ENCODE results near the gene HM13. TPM values are rescaled to one million over a fixed set of nuclear protein-coding genes. Genes with fewer than 3 reads are reported as not detected.

Gene HM13
- total and polyA plus RNA-seq, 2 of the 13 experiments (the other 11 are each of a cell fraction or from before 2014, with no cell fraction given): 118 to 243 TPM

GRCh38 chr20:31548820-31549512 is 34.7 kb downstream of the HM13 start (continued):
- no peak for TF ChIP-seq TFAP4 (IDR thresholded peaks at IDR 0.05; ENCODE audit: borderline replicate concordance, low read depth)
- no peak for TF ChIP-seq GPN1 (CRISPR knock-in tag; IDR thresholded peaks at IDR 0.05; ENCODE audit: borderline replicate concordance)
- no peak for TF ChIP-seq MYPOP (CRISPR knock-in tag; IDR thresholded peaks at IDR 0.05)
- no peak for TF ChIP-seq MED13 (CRISPR knock-in tag; IDR thresholded peaks at IDR 0.05)

GRCh38 chr20:31549513-31549880 is 35.3 kb downstream of the HM13 start:
- Histone ChIP-seq H3K4me1 (ENCODE audit: insufficient read depth, low read length) (peaks cover 26% of the 10 kb centered on the region), H3K9ac (ENCODE audit: insufficient read depth, low read depth, low read length) (no peak overlapping the region), H3K27ac (ENCODE audit: extremely low read length, insufficient read depth, low read length) (no peak overlapping the region), H3K9me3 (ENCODE audit: low read length) (no peaks in the 10 kb centered on the region), H3K36me3 (replicated peaks in 1 of 2; ENCODE audit: control insufficient read depth in 1 of 2, insufficient read depth in 2 of 2, low read length in 2 of 2) (peaks cover 49 to 80% of the 10 kb centered on the region in 2 experiments), H3K4me3 (replicated peaks in 1 of 3; ENCODE audit: insufficient read depth in 1 of 3, low read depth in 2 of 3, low read length in 3 of 3) (no peak overlapping the region), H2AFZ (ENCODE audit: low read length) (no peak overlapping the region), H3K4me2 (ENCODE audit: low read depth, low read length) (no peak overlapping the region), H3K27me3 (ENCODE audit: control insufficient read depth in 1 of 2, insufficient read depth in 2 of 2, low read length in 2 of 2) (no peaks in the 10 kb centered on the region), H3K79me2 (ENCODE audit: insufficient read depth, low read length) (peaks cover 19% of the 10 kb centered on the region), H4K20me1 (ENCODE audit: insufficient read depth, low read length) (no peaks in the 10 kb centered on the region)
- intact Hi-C loops (cut with micrococcal nuclease; ENCODE audit: unreplicated experiment): no loop called here
- FAIRE-seq (no peak), ATAC-seq (no peak), DNase-seq (ENCODE audit: low spot score) (no peak)
- ChIA-PET CTCF (ENCODE audit: low intra/inter-chr PET ratio, low total read pairs) (no interaction called here), POLR2A (interaction anchor here (0.5 to 2.2 kb wide), 4 partner anchors 11 to 85 kb away, joined by 3 to 11 read pairs (median 5); partner anchors contain the start of gene ID1)
- BruUV-seq (replicated peaks): no TSS peak
- WGBS (ENCODE audit: low lambda C conversion rate): 95% methylated on average over 5 of the region's 5 CpGs
- TF ChIP-seq TRIM24 (CRISPR knock-in tag; IDR thresholded peaks at IDR 0.05) (0 out of 2 replicates have a peak, but pooled peaks have one; percentile 42), ZNF710 (CRISPR knock-in tag; IDR thresholded peaks at IDR 0.05; ENCODE audit: borderline replicate concordance) (0 out of 2 replicates have a peak, but pooled peaks have one; percentile 30), ZNF136 (CRISPR knock-in tag; IDR thresholded peaks at IDR 0.05; ENCODE audit: low read depth) (no peak), ZFP91 (CRISPR knock-in tag; IDR thresholded peaks at IDR 0.05; ENCODE audit: borderline replicate concordance) (peak; percentile 39; the same call in 1 of the 2 replicates), RBM22 (optimal IDR thresholded peaks at IDR 0.05; ENCODE audit: low read length) (peak; percentile 71), ZUFSP (CRISPR knock-in tag; IDR thresholded peaks at IDR 0.05; ENCODE audit: borderline replicate concordance) (no peak), KDM5A (IDR thresholded peaks at IDR 0.05; ENCODE audit: borderline replicate concordance, low read length) (no peak), PBX3 (CRISPR knock-in tag; IDR thresholded peaks at IDR 0.05; ENCODE audit: borderline replicate concordance) (no peak)
- in situ Hi-C loops (cut with HindIII; ENCODE audit: extremely low pct_ligation_motif_present, low pct_unique_long_range_greater_than_20kb): no loop called here

Data from HepG2 (cell line).